Loucy (cell line): ENCODE data around the gene SERTAD1.

ENCODE experiments used
- CTCF ChIP-seq: fragments of 200-600 bp; sonication (generic); conservative IDR thresholded peaks from 2 replicates; pipeline ENCODE4 v1.5.1; 2014; ENCODE audit warnings: mild to moderate bottlenecking, antibody characterized with exemption, low read length
- EZH2phosphoT487 ChIP-seq: fragments of 200-600 bp; IDR thresholded peaks from 2 replicates; pipeline ENCODE4 v1.6.1; 2018; ENCODE audit warnings: antibody characterized with exemption, mild to moderate bottlenecking, moderate library complexity, borderline replicate concordance

DNA sequence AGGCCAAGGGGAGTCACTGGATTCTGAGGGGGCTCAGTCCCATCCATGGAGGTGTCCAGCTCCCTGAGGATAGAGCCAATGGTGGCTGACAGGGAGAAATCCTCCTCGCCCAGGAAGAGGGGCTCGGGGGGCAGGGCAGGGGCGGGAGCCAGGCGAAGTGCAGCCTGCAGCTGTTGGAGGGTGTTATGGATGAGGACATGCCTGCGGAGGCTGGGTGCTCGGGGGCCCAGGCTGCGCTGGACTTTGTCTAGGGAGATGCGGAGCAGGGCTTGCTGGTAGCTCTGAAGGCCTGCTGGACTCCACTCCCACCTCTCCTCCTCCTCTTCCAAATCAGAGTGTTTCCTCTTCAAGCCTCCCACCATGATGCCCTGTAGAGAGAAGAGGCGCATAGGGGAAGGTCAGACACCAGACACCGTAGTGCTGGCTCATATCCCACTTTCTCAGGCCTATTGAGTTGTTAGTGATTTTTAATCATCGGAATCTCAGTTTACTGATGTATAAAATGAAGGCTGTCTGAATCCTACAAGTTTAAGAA lies 16.0 kb upstream of the SERTAD1 start:
- TF ChIP-seq CTCF = no peak
- TF ChIP-seq EZH2phosphoT487 = no peak
